ENCODE data around the gene ST6GALNAC1. TPM values are rescaled to one million over a fixed set of nuclear protein-coding genes. Genes with fewer than 3 reads are reported as not detected.

Gene ST6GALNAC1
- total RNA-seq, 4 donors from 2014 or later, result 0.83 to 4.9 (median 3.2) TPM

DNA sequence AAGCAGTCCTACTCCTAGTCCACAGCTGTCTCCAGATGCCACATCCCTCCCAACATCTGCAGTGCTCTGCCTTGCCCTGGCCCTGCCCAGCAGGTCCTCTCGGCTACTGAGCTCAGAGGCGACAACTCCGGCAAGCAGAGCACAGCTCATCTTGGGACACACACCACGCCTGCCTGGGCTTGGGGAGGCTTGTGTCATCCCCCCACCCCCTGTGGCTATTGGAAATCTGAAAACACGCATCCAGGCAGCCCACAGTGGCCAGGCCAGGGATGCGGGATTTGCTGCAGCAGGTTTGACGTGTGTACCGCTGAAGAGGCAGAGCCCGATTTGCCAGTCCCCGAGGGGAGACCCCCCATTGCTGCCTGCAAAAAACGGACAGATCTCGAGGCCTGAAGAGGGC lies 41.8 kb upstream of the ST6GALNAC1 start:
- 78% methylated on average over 12 of the region's 12 CpGs for WGBS
- no peak for DNase-seq (ENCODE audit: extremely low spot score)
- no peak for TF ChIP-seq POLR2AphosphoS5 (IDR thresholded peaks at IDR 0.05)
- TF ChIP-seq EP300 (IDR thresholded peaks at IDR 0.05), result no peak
- no peak for TF ChIP-seq POLR2A (IDR thresholded peaks at IDR 0.05; ENCODE audit: low read depth)
- TF ChIP-seq, protein P1, sequence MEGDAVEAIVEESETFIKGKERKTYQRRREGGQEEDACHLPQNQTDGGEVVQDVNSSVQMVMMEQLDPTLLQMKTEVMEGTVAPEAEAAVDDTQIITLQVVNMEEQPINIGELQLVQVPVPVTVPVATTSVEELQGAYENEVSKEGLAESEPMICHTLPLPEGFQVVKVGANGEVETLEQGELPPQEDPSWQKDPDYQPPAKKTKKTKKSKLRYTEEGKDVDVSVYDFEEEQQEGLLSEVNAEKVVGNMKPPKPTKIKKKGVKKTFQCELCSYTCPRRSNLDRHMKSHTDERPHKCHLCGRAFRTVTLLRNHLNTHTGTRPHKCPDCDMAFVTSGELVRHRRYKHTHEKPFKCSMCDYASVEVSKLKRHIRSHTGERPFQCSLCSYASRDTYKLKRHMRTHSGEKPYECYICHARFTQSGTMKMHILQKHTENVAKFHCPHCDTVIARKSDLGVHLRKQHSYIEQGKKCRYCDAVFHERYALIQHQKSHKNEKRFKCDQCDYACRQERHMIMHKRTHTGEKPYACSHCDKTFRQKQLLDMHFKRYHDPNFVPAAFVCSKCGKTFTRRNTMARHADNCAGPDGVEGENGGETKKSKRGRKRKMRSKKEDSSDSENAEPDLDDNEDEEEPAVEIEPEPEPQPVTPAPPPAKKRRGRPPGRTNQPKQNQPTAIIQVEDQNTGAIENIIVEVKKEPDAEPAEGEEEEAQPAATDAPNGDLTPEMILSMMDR (IDR thresholded peaks at IDR 0.05), result no peak
- Histone ChIP-seq H3K27me3 (no peaks in the 10 kb centered on the region), H3K27ac (replicated peaks in 1 of 4) (peak overlapping the region; percentile 89 to 96 (median 92)), H3K36me3 (peaks cover 7 to 63% (median 33%) of the 10 kb centered on the region in 4 donors), H3K9me3 (no peaks in the 10 kb centered on the region), H3K4me3 (no peak overlapping the region), H3K4me1 (peaks cover 95 to 98% (median 96%) of the 10 kb centered on the region in 4 donors)
- intact Hi-C loops (cut with DNase I), result no loop called here

GRCh38 chr17:76684756-76685155 lies 41.2 kb upstream of the ST6GALNAC1 start:
- Histone ChIP-seq H3K4me1 (peaks cover 88 to 92% (median 90%) of the 10 kb centered on the region in 4 donors), H3K9me3 (no peaks in the 10 kb centered on the region), H3K27ac (replicated peaks in 1 of 4) (peak overlapping the region; percentile 89 to 96 (median 92)), H3K36me3 (peaks cover 8 to 65% (median 36%) of the 10 kb centered on the region in 4 donors), H3K4me3 (no peak overlapping the region), H3K27me3 (no peaks in the 10 kb centered on the region)
- 71% methylated on average over 6 of the region's 7 CpGs for WGBS
- DNase-seq (ENCODE audit: extremely low spot score), result no peak
- intact Hi-C loops (cut with DNase I), result loop anchor here (5.0 kb wide), 1 partner anchor 33 kb away; no protein-coding TSS in a partner anchor
- TF ChIP-seq POLR2AphosphoS5 (IDR thresholded peaks at IDR 0.05), result no peak

DNA sequence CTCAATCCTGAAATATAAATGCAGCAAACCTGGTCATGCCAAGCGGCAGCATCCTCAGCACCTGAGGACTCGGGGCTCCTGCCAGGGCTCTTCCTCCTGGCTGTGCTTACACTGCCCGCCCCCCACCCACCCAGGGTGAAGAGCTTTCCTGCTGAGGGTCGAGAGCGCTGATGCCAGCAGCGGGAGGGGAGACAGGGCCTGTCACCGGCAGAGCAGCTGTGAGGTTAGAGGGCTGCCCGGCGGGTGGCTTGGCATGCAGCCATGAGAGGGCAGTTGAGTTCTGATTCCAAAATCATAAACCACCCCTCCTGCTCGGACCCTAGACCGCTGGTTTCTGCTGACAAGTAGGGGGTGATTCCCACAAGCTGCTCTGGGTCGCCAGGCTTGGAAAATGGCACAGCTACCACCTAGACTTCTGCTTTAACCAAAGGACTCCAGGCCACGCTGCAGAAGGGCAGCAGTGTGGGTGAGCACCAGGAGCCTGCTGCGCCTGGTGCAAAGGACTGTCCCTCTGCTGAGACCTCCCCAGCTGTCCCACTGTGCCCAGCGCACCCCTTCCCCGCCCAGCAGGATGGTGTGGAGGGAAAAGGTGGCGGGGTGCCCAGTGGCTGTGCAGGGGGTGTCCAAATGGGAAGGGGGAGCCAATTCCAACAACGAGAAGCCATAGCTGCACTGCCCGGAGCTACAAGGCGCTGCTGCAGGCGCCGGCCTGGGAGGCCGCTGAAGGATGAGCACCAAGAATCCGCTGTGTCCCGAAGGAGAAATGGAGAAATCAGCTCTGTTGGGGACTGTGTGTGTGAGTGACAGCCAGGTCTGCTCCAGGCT lies 40.6 kb upstream of the ST6GALNAC1 start:
- intact Hi-C loops (cut with DNase I), result loop anchor here (5.0 kb wide), 1 partner anchor 33 kb away; no protein-coding TSS in a partner anchor
- Histone ChIP-seq H3K4me3 (no peak overlapping the region), H3K27me3 (no peaks in the 10 kb centered on the region), H3K9me3 (no peaks in the 10 kb centered on the region), H3K4me1 (peaks cover 82 to 86% (median 84%) of the 10 kb centered on the region in 4 donors), H3K36me3 (peaks cover 8 to 68% (median 37%) of the 10 kb centered on the region in 4 donors), H3K27ac (replicated peaks in 1 of 4) (peak overlapping the region; percentile 89 to 96 (median 92))
- WGBS, result 64% methylated on average over 15 of the region's 25 CpGs
- TF ChIP-seq POLR2A (IDR thresholded peaks at IDR 0.05; ENCODE audit: low read depth), result no peak
- TF ChIP-seq POLR2AphosphoS5 (IDR thresholded peaks at IDR 0.05), result no peak
- no peak for TF ChIP-seq EP300 (IDR thresholded peaks at IDR 0.05)
- TF ChIP-seq, protein P1 (IDR thresholded peaks at IDR 0.05), result no peak
- DNase-seq (ENCODE audit: extremely low spot score), result no peak

- no peak overlapping the region for H3K4me3 ChIP-seq
- 75% methylated on average over 18 of the region's 18 CpGs for WGBS
- DNase-seq (ENCODE audit: extremely low spot score), result no peak
- H3K27me3 ChIP-seq, result no peaks in the 10 kb centered on the region
- H3K9me3 ChIP-seq, result no peaks in the 10 kb centered on the region
- H3K36me3 ChIP-seq, result peaks cover 8 to 77% (median 45%) of the 10 kb centered on the region in 4 donors
- no peak for TF ChIP-seq POLR2A (IDR thresholded peaks at IDR 0.05; ENCODE audit: low read depth)
- TF ChIP-seq EP300 (IDR thresholded peaks at IDR 0.05), result no peak
- no peak for TF ChIP-seq POLR2AphosphoS5 (IDR thresholded peaks at IDR 0.05)
- TF ChIP-seq, protein P1 (IDR thresholded peaks at IDR 0.05), result no peak
- intact Hi-C loops (cut with DNase I), result loop anchor here (5.0 kb wide), 1 partner anchor 34 kb away; no protein-coding TSS in a partner anchor
- H3K27ac ChIP-seq (replicated peaks in 1 of 4), result peak overlapping the region; percentile 89 to 96 (median 92)
- peaks cover 73 to 76% (median 75%) of the 10 kb centered on the region in 4 donors for H3K4me1 ChIP-seq
Observed at GRCh38 chr17:76683011-76683755, 39.6 kb upstream of the ST6GALNAC1 start.

DNA sequence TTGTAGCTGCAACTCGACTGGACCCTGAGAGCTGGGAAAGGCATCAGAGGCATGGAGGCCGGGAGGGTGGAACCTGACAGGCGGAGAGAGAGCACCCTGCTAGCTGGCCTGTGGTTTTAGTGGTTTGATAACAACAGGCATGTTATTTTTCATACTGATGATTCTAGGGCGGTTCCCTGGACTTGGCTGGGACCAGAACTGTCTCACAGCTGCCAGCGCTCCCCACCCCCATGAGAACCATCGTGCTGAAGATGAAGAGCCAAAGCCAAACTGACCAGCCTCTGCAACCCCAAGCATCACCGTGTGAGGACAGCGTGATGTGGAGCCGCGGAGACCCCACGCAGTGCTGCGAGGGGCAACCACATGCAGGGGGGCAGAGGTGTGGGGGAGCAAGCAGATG lies 38.7 kb upstream of the ST6GALNAC1 start:
- intact Hi-C loops (cut with DNase I), result loop anchor here (5.0 kb wide), 1 partner anchor 35 kb away; no protein-coding TSS in a partner anchor
- Histone ChIP-seq H3K9me3 (no peaks in the 10 kb centered on the region), H3K27ac (replicated peaks in 1 of 4) (peak overlapping the region; percentile 89 to 96 (median 92)), H3K36me3 (peaks cover 8 to 82% (median 54%) of the 10 kb centered on the region in 4 donors), H3K27me3 (no peaks in the 10 kb centered on the region), H3K4me3 (no peak overlapping the region), H3K4me1 (peaks cover 64 to 67% (median 66%) of the 10 kb centered on the region in 4 donors)
- TF ChIP-seq, protein P1 (IDR thresholded peaks at IDR 0.05), result no peak
- TF ChIP-seq POLR2AphosphoS5 (IDR thresholded peaks at IDR 0.05) (no peak), EP300 (IDR thresholded peaks at IDR 0.05) (no peak), POLR2A (IDR thresholded peaks at IDR 0.05; ENCODE audit: low read depth) (no peak)
- DNase-seq (ENCODE audit: extremely low spot score), result no peak
- 58% methylated on average over 11 of the region's 12 CpGs for WGBS
